K562 (cell line): ENCODE results near the gene HMCES. TPM values are rescaled to one million over a fixed set of nuclear protein-coding genes. Genes with fewer than 3 reads are reported as not detected.

Source experiments
- ATAC-seq: fragments of 200-7000 bp; cut with Tn5 transposase; 3 replicates; pipeline ENCODE4 v1.9.1; 2020; ENCODE audit warnings: moderate library complexity
- BruUV-seq: library from RNA; stranded (reverse); fragments of 400-500 nt; replicated peaks from 2 replicates; lab custom pipeline; 2021; lab: Mats Ljungman, UMichigan
- CTCF ChIA-PET: fragments of 300-600 bp; formaldehyde crosslinking; extraction: SDS; loops from one replicate; lab custom pipeline; 2021; ENCODE audit warnings: low intra/inter-chr PET ratio; lab: Yijun Ruan, JAX
- POLR2A ChIA-PET: fragments of 300-600, 350-650 bp; sonication (Branson Sonifier 250); formaldehyde crosslinking; extraction: SDS; loops from one replicate; lab custom pipeline; 2021; ENCODE audit warnings: antibody characterized with exemption, inconsistent platforms; lab: Yijun Ruan, JAX
- DNase-seq, 4 experiments: peaks; one replicate each; pipeline versions ENCODE4 v3.0.0 to v3.0.0-alpha.2; 2011 to 2018; ENCODE audit warnings: low spot score in 3 of 4, mixed read lengths in 3 of 4; ENCODE audit errors: extremely low read depth in 1 of 4
- FAIRE-seq: peaks from 2 replicates; lab custom pipeline; 2011; peaks lifted over from hg19 to GRCh38; lab: Jason Lieb, UNC
- H2AFZ ChIP-seq: 2 replicates; pipeline ENCODE4 v1.6.0; 2011; ENCODE audit warnings: low read depth, low read length, control low read depth, inconsistent platforms
- H3K27ac ChIP-seq: fragments of 200-600 bp; 3 replicates; pipeline ENCODE4 v1.8.0; 2011; ENCODE audit warnings: low read depth, mild to moderate bottlenecking, control low read depth, inconsistent platforms, low read length, moderate library complexity, mixed read lengths; ENCODE audit errors: extremely low read depth
- H3K27me3 ChIP-seq, 2 experiments: fragments of 300-600 bp in 1 of 2; 2 replicates in 1 of 2; 3 replicates in 1 of 2; pipeline versions ENCODE4 v1.6.0 to v1.8.0; 2011; ENCODE audit warnings: inconsistent platforms in 2 of 2, low read length in 2 of 2, mild to moderate bottlenecking in 1 of 2, mixed read lengths in 1 of 2, moderate library complexity in 1 of 2; ENCODE audit not compliant: control insufficient read depth in 2 of 2, insufficient read depth in 2 of 2
- H3K36me3 ChIP-seq: fragments of 300-600 bp; 3 replicates; pipeline ENCODE4 v1.8.0; 2011; ENCODE audit warnings: mild to moderate bottlenecking, low read length, inconsistent platforms; ENCODE audit not compliant: control insufficient read depth, insufficient read depth
- H3K4me1 ChIP-seq, 2 experiments: fragments of 200-600 bp in 1 of 2; replicated peaks in 1 of 2; 2 replicates in 1 of 2; 3 replicates in 1 of 2; pipeline versions ENCODE4 v1.5.1 to v1.8.0; 2011; ENCODE audit warnings: inconsistent platforms in 2 of 2, low read length in 2 of 2, mild to moderate bottlenecking in 1 of 2, mixed read lengths in 1 of 2, moderate library complexity in 1 of 2; ENCODE audit not compliant: control insufficient read depth in 2 of 2, insufficient read depth in 2 of 2
- H3K4me2 ChIP-seq: 2 replicates; pipeline ENCODE4 v1.6.1; 2011; ENCODE audit warnings: low read length, control low read depth, inconsistent platforms, mixed read lengths; ENCODE audit not compliant: insufficient read depth
- H3K4me3 ChIP-seq: fragments of 200-600 bp; sonication (generic), shearing (Covaris generic); 2 replicates; pipeline ENCODE4 v1.5.1; 2016; ENCODE audit warnings: control low read depth, inconsistent platforms
- H3K79me2 ChIP-seq: fragments of 200-600 bp; 3 replicates; pipeline ENCODE4 v1.8.0; 2011; ENCODE audit warnings: low read length, inconsistent platforms; ENCODE audit not compliant: control insufficient read depth, insufficient read depth
- H3K9ac ChIP-seq, 2 experiments: 2 replicates each; pipeline versions ENCODE4 v1.6.0 to v1.6.1; 2011; ENCODE audit warnings: low read depth in 2 of 2, low read length in 2 of 2, control low read depth in 1 of 2, inconsistent platforms in 1 of 2, mild to moderate bottlenecking in 1 of 2, mixed read lengths in 1 of 2; ENCODE audit not compliant: insufficient read depth in 1 of 2
- H3K9me1 ChIP-seq: one replicate; pipeline ENCODE4 v1.6.0; 2011; ENCODE audit warnings: inconsistent platforms, mild to moderate bottlenecking, low read length, moderate library complexity; ENCODE audit not compliant: control insufficient read depth, insufficient read depth
- H3K9me3 ChIP-seq: replicated peaks from 2 replicates; pipeline ENCODE4 v1.5.1; 2011; ENCODE audit warnings: low read depth, low read length, inconsistent platforms; ENCODE audit not compliant: control insufficient read depth, insufficient read depth
- H4K20me1 ChIP-seq: replicated peaks from 2 replicates; pipeline ENCODE4 v1.6.1; 2011; ENCODE audit warnings: low read length, inconsistent platforms, mixed read lengths; ENCODE audit not compliant: control insufficient read depth, insufficient read depth
- ATF3 ChIP-seq, 2 experiments: fragments of 450-650 bp in 1 of 2; sonication (generic) in 1 of 2; formaldehyde crosslinking in 1 of 2; IDR thresholded peaks in 1 of 2; conservative IDR thresholded peaks in 1 of 2; 2 replicates each; pipeline versions ENCODE4 v1.6.1 to v1.8.1; 2016 to 2023; ENCODE audit warnings: mild to moderate bottlenecking in 2 of 2, moderate library complexity in 2 of 2, inconsistent platforms in 1 of 2, missing genetic modification reagents in 1 of 2
- CEBPB ChIP-seq: fragments of 450-650 bp; IDR thresholded peaks from 2 replicates; pipeline ENCODE4 v1.6.1; 2016; ENCODE audit warnings: missing genetic modification characterization, missing compliant biosample characterization
- GTF2E2 ChIP-seq: fragments of 200-800 bp; sonication (Bioruptor generic); IDR thresholded peaks from 2 replicates; pipeline ENCODE4 v1.6.1; 2016; ENCODE audit warnings: missing genetic modification characterization, missing compliant biosample characterization
- ID3 ChIP-seq, 2 experiments: fragments of 250-450 bp in 1 of 2; fragments of 450-650 bp in 1 of 2; sonication (Bioruptor Pico) in 1 of 2; IDR thresholded peaks; 2 replicates each; pipeline versions ENCODE4 v1.6.1 to v1.8.0; 2016 to 2021; ENCODE audit warnings: mild to moderate bottlenecking in 2 of 2, moderate library complexity in 2 of 2, missing compliant biosample characterization in 1 of 2, missing genetic modification characterization in 1 of 2
- PHB2 ChIP-seq: fragments of 450-650 bp; IDR thresholded peaks from 2 replicates; pipeline ENCODE4 v1.6.1; 2017; ENCODE audit warnings: low read depth
- PKNOX1 ChIP-seq: fragments of 450-650 bp; IDR thresholded peaks from 2 replicates; pipeline ENCODE4 v1.6.1; 2016
- RB1 ChIP-seq: fragments of 450-650 bp; IDR thresholded peaks from 2 replicates; pipeline ENCODE4 v1.6.1; 2017; ENCODE audit warnings: low read depth, mild to moderate bottlenecking
- RBM17 ChIP-seq: fragments of 200-400 bp; formaldehyde crosslinking; IDR thresholded peaks from 2 replicates; pipeline ENCODE4 v1.6.1; 2017; ENCODE audit warnings: low read depth, mild to moderate bottlenecking, low read length, borderline replicate concordance
- RBM25 ChIP-seq: fragments of 200-400 bp; formaldehyde crosslinking; IDR thresholded peaks from 2 replicates; pipeline ENCODE4 v1.6.1; 2018; ENCODE audit warnings: low read length, low read depth, moderate library complexity; ENCODE audit not compliant: severe bottlenecking
- RFX7 ChIP-seq: fragments of 250-450 bp; sonication (Bioruptor Pico); IDR thresholded peaks from 2 replicates; pipeline ENCODE4 v1.5.1; 2021; ENCODE audit warnings: mild to moderate bottlenecking
- WGBS: fragments of 100-300 bp; shearing (Covaris generic); methylation state at CpG from one replicate; pipeline ENCODE4 v1.1.6; 2016; ENCODE audit warnings: low coverage, mixed read lengths; ENCODE audit not compliant: insufficient coverage; ENCODE audit errors: missing lambda C conversion rate; 5-methylcytosine and 5-hydroxymethylcytosine counted together
- in situ Hi-C: fragments of 300-500 bp; cut with MboI; formaldehyde crosslinking; loops from 4 replicates; pipeline ENCODE4 v1.15.0; 2018; ENCODE audit warnings: inconsistent platforms, mixed read lengths
- intact Hi-C: fragments of 100-400 bp; cut with micrococcal nuclease; formaldehyde crosslinking; loops from 2 replicates; pipeline ENCODE4 v1.14.2; 2022
- polyA plus RNA-seq, 8 experiments: library from polyadenylated mRNA; depleted of rRNA in 4 of 8; stranded (reverse) in 5 of 8; unstranded in 3 of 8; fragments of >200 nt; fragmentation: Nextera tagmentation in 2 of 8; fragmentation: Illumina TruSeq in 1 of 8; extraction: Ambion mirVana in 2 of 8; extraction: Trizol in 1 of 8; gene quantifications; 2 replicates each; pipeline versions ENCODE4 v1.2.1 to v1.2.3, GENCODE V29; 2011 to 2014; ENCODE audit warnings: inconsistent platforms in 1 of 8, missing spikeins in 1 of 8
- total RNA-seq, 7 experiments: library from RNA; depleted of rRNA in 6 of 7; stranded (reverse); fragments of >200 nt in 6 of 7; fragmentation: Illumina TruSeq in 2 of 7; extraction: Trizol in 2 of 7; gene quantifications; 2 replicates each; pipeline versions ENCODE4 v1.2.1 to v1.2.3, GENCODE V29; 2011 to 2021; ENCODE audit warnings: low replicate concordance in 1 of 7

HMCES gene
- total and polyA plus RNA-seq, 9 of the 15 experiments (the other 6 are each of a cell fraction or from before 2014, with no cell fraction given), result 18.8 to 45.3 (median 24.8) TPM

GRCh38 chr3:129230311-129231019 lies 48.2 kb upstream of the HMCES start (continued):
- peak; percentile 86 for TF ChIP-seq PKNOX1
- peak; percentile 84 for TF ChIP-seq ATF3 (IDR thresholded peaks at IDR 0.05)
- no peak for TF ChIP-seq ATF3 (CRISPR knock-in tag; conservative IDR thresholded peaks at IDR 0.05)
- no peak for TF ChIP-seq RFX7
- no peak for TF ChIP-seq GTF2E2 (tag)
- TF ChIP-seq CEBPB (tag), result peak; percentile 78

- Histone ChIP-seq H3K9me3 (no peaks in the 10 kb centered on the region), H3K9me1 (no peaks in the 10 kb centered on the region), H3K27ac (peak overlapping the region; percentile 66; the same call in 1 of the 3 replicates), H3K4me2 (no peak overlapping the region), H3K4me1 (peaks cover 29 to 39% of the 10 kb centered on the region in 2 experiments), H3K79me2 (no peaks in the 10 kb centered on the region), H3K9ac (peak overlapping the region in 1 of 2 experiments; percentile 78; a peak in 2 of 4 replicates), H3K27me3 (no peaks in the 10 kb centered on the region), H4K20me1 (no peaks in the 10 kb centered on the region), H3K36me3 (no peaks in the 10 kb centered on the region), H3K4me3 (no peak overlapping the region), H2AFZ (peak overlapping the region; percentile 44)
- in situ Hi-C loops (no loop called here), intact Hi-C loops (no loop called here)
- ATAC-seq (no peak), FAIRE-seq (no peak), DNase-seq (no peak)
- ChIA-PET POLR2A (interaction anchor here (0.6 to 1.0 kb wide), 4 partner anchors 7 to 730 kb away, joined by 3 read pairs; no protein-coding TSS in a partner anchor), CTCF (interaction anchor here (0.6 kb wide), 1 partner anchor 262 kb away, joined by 4 read pairs; no protein-coding TSS in a partner anchor)
- no TSS peak for BruUV-seq
- WGBS, result 58% methylated on average over 8 of the region's 10 CpGs
- TF ChIP-seq RBM25, result no peak
- no peak for TF ChIP-seq ID3 (CRISPR knock-in tag; IDR thresholded peaks at IDR 0.05)
- TF ChIP-seq ID3 (tag; IDR thresholded peaks at IDR 0.05), result no peak
- TF ChIP-seq RBM17, result no peak
- no peak for TF ChIP-seq PHB2
- no peak for TF ChIP-seq RB1
Measured at GRCh38 chr3:129231331-129232119, 47.1 kb upstream of the HMCES start.
